Gastroesophageal sphincter (tissue), 3 donors: ENCODE data around the gene KCNJ9.

Source experiments
- CTCF ChIP-seq, 4 experiments: fragments of 200-600 bp in 2 of 4; fragments of 450-650 bp in 2 of 4; sonication (generic) in 1 of 4; IDR thresholded peaks; one replicate each; pipeline ENCODE4 v1.5.1; 2017 to 2019; ENCODE audit warnings: antibody characterized with exemption in 4 of 4, mild to moderate bottlenecking in 2 of 4, moderate library complexity in 2 of 4
- EP300 ChIP-seq: sonication (generic); formaldehyde crosslinking; IDR thresholded peaks from one replicate; pipeline ENCODE4 v1.6.1; 2017; ENCODE audit warnings: antibody characterized with exemption, mild to moderate bottlenecking

GRCh38 chr1:160086456-160086892 is 5.1 kb downstream of the KCNJ9 start:
- TF ChIP-seq EP300 (no peak), CTCF (IDR thresholded peaks at IDR 0.05) (no peak)
